CD14-positive monocyte (primary cell): ENCODE measurements around the gene CALD1. TPM values are rescaled to one million over a fixed set of nuclear protein-coding genes. Genes with fewer than 3 reads are reported as not detected.

Experiments
- DNase-seq, 3 donors: peaks; one replicate each; pipeline ENCODE4 v3.0.0-alpha.2; 2011 to 2022
- H2AFZ ChIP-seq: 2 replicates; pipeline ENCODE4 v1.6.0; 2012; ENCODE audit warnings: mild to moderate bottlenecking, low read depth, low read length, inconsistent platforms; ENCODE audit not compliant: insufficient read depth, poor library complexity, severe bottlenecking
- H3K27ac ChIP-seq, 2 donors: 1 replicate in 1 of 2; 2 replicates in 1 of 2; pipeline ENCODE4 v1.5.1; 2012 to 2013; ENCODE audit warnings: low read length in 2 of 2, control low read depth in 1 of 2, inconsistent platforms in 1 of 2, low read depth in 1 of 2, mild to moderate bottlenecking in 1 of 2
- H3K27me3 ChIP-seq, 2 donors: one replicate each; pipeline versions ENCODE4 v1.6.0 to v1.6.1; 2011 to 2013; ENCODE audit warnings: low read length in 2 of 2; ENCODE audit not compliant: control insufficient read depth in 2 of 2, insufficient read depth in 2 of 2
- H3K36me3 ChIP-seq, 2 donors: replicated peaks in 1 of 2; 1 replicate in 1 of 2; 2 replicates in 1 of 2; pipeline versions ENCODE4 v1.5.1 to v1.6.1; 2012 to 2013; ENCODE audit warnings: low read length in 2 of 2, control low read depth in 1 of 2, inconsistent platforms in 1 of 2, mild to moderate bottlenecking in 1 of 2; ENCODE audit not compliant: insufficient read depth in 2 of 2, control insufficient read depth in 1 of 2
- H3K4me1 ChIP-seq, 2 donors: 1 replicate in 1 of 2; 2 replicates in 1 of 2; pipeline versions ENCODE4 v1.5.1 to v1.6.1; 2012 to 2013; ENCODE audit warnings: low read length in 2 of 2, control low read depth in 1 of 2, inconsistent platforms in 1 of 2, mild to moderate bottlenecking in 1 of 2, moderate library complexity in 1 of 2; ENCODE audit not compliant: insufficient read depth in 2 of 2, control insufficient read depth in 1 of 2
- H3K4me2 ChIP-seq: replicated peaks from 2 replicates; pipeline ENCODE3; 2012; ENCODE audit warnings: low read length, moderate library complexity, mild to moderate bottlenecking; ENCODE audit not compliant: poor library complexity, severe bottlenecking; ENCODE audit errors: extremely low read depth
- H3K4me3 ChIP-seq, 3 experiments: fragments of 200-600 bp in 1 of 3; sonication (generic) in 1 of 3; replicated peaks in 1 of 3; 1 replicate in 2 of 3; 2 replicates in 1 of 3; pipeline ENCODE4 v1.5.1; 2011 to 2013; ENCODE audit warnings: low read length in 3 of 3, mild to moderate bottlenecking in 3 of 3, control low read depth in 2 of 3, low read depth in 2 of 3, inconsistent platforms in 1 of 3, moderate library complexity in 1 of 3
- H3K79me2 ChIP-seq: 2 replicates; pipeline ENCODE4 v1.6.0; 2012; ENCODE audit warnings: mild to moderate bottlenecking, control low read depth, inconsistent platforms, low read length, moderate library complexity; ENCODE audit not compliant: insufficient read depth
- H3K9ac ChIP-seq: 2 replicates; pipeline ENCODE4 v1.6.0; 2017; ENCODE audit warnings: low read length, mild to moderate bottlenecking; ENCODE audit not compliant: insufficient read depth, poor library complexity, severe bottlenecking
- H3K9me3 ChIP-seq, 2 donors: replicated peaks in 1 of 2; 1 replicate in 1 of 2; 2 replicates in 1 of 2; pipeline versions ENCODE4 v1.5.1 to v1.6.1; 2012 to 2013; ENCODE audit warnings: low read length in 2 of 2, control low read depth in 1 of 2; ENCODE audit not compliant: control insufficient read depth in 1 of 2, insufficient read depth in 1 of 2
- H4K20me1 ChIP-seq: 2 replicates; pipeline ENCODE4 v1.6.0; 2012; ENCODE audit warnings: mild to moderate bottlenecking, low read length, control low read depth, moderate library complexity; ENCODE audit not compliant: insufficient read depth
- H3K27ac Mint-ChIP-seq, 7 donors: one replicate each; pipeline ENCODE4 v1.8.0; 2020; ENCODE audit warnings: mild to moderate bottlenecking in 7 of 7, mixed read lengths in 7 of 7, moderate library complexity in 6 of 7, inconsistent platforms in 2 of 7
- H3K27me3 Mint-ChIP-seq, 3 donors: one replicate each; pipeline ENCODE4 v1.8.0; 2021 to 2022; ENCODE audit warnings: low read depth in 3 of 3, mild to moderate bottlenecking in 3 of 3, mixed read lengths in 3 of 3, moderate library complexity in 3 of 3, inconsistent platforms in 1 of 3
- H3K36me3 Mint-ChIP-seq, 2 donors: one replicate each; pipeline ENCODE4 v1.8.0; 2020; ENCODE audit warnings: mixed read lengths in 2 of 2, inconsistent platforms in 1 of 2, mild to moderate bottlenecking in 1 of 2
- H3K4me1 Mint-ChIP-seq: one replicate; pipeline ENCODE4 v1.8.0; 2020; ENCODE audit warnings: mild to moderate bottlenecking, mixed read lengths
- H3K4me3 Mint-ChIP-seq, 2 donors: one replicate each; pipeline ENCODE4 v1.8.0; 2020; ENCODE audit warnings: mild to moderate bottlenecking in 2 of 2, mixed read lengths in 2 of 2, moderate library complexity in 1 of 2
- H3K9me3 Mint-ChIP-seq, 7 donors: one replicate each; pipeline ENCODE4 v1.8.0; 2020 to 2022; ENCODE audit warnings: mixed read lengths in 7 of 7, mild to moderate bottlenecking in 6 of 7, moderate library complexity in 6 of 7, inconsistent platforms in 2 of 7
- WGBS: methylation state at CpG from one replicate; pipeline ENCODE4 v1.1.5; 2013; ENCODE audit warnings: missing lambda C conversion rate; ENCODE audit not compliant: insufficient coverage; 5-methylcytosine and 5-hydroxymethylcytosine counted together
- intact Hi-C, 2 donors: fragments of 100-400 bp; cut with micrococcal nuclease; formaldehyde crosslinking; loops; one replicate each; pipeline versions ENCODE4 v1.15.0 to v1.15.1; 2023
- polyA plus RNA-seq, 3 donors: library from polyadenylated mRNA; depleted of rRNA in 1 of 3; unstranded in 2 of 3; stranded (reverse) in 1 of 3; fragments of 300-500 nt in 2 of 3; fragments of >200 nt in 1 of 3; fragmentation: Illumina TruSeq in 2 of 3; gene quantifications; 1 replicate in 2 of 3; 2 replicates in 1 of 3; pipeline ENCODE4 v1.2.3, GENCODE V29; 2012 to 2021
- TF ChIP-seq, protein P1 (sequence below): fragments of 200-600 bp; IDR thresholded peaks from one replicate; pipeline ENCODE4 v1.8.0; 2022; ENCODE audit warnings: antibody characterized with exemption, mild to moderate bottlenecking

CALD1 gene
- polyA plus RNA-seq, 3 donors: 0.18 TPM; not detected in 2

DNA sequence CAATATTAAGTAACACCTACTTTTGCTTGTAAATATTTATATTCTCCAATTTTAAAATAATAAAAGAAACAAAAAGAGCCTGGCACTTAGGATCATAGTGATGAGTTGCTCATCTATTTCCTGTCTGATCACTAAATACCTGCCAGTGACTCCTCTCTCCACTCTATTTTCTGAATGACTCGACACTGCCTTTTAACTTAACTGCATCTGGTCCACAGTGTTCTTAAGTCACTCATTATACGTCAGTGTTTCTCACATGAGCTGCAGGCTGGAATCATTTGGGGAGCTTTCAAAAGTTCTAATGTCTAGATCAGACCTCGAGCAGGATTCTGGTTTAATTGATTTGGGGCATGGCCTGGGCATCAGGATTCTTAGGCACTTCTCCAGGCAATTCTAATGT lies 128.9 kb downstream of the CALD1 start:
- no peaks in the 10 kb centered on the region for H4K20me1 ChIP-seq
- no peak overlapping the region for H3K9ac ChIP-seq
- H3K9me3 ChIP-seq: no peaks in the 10 kb centered on the region
- no peak overlapping the region for H2AFZ ChIP-seq
- Mint-ChIP-seq H3K4me3 (no peak overlapping the region), H3K9me3 (no peaks in the 10 kb centered on the region), H3K36me3 (no peaks in the 10 kb centered on the region), H3K27ac (peak overlapping the region in 1 of 7 donors; percentile 13), H3K27me3 (peaks cover 1 to 3% (median 2%) of the 10 kb centered on the region in 3 donors), H3K4me1 (peaks cover 4% of the 10 kb centered on the region)
- H3K79me2 ChIP-seq: no peaks in the 10 kb centered on the region
- intact Hi-C loops: no loop called here
- no peaks in the 10 kb centered on the region for H3K36me3 ChIP-seq
- 89% methylated on average over 2 of the region's 3 CpGs for WGBS
- H3K4me2 ChIP-seq: no peak overlapping the region
- H3K4me3 ChIP-seq: no peak overlapping the region
- DNase-seq: no peak
- TF ChIP-seq, protein P1, sequence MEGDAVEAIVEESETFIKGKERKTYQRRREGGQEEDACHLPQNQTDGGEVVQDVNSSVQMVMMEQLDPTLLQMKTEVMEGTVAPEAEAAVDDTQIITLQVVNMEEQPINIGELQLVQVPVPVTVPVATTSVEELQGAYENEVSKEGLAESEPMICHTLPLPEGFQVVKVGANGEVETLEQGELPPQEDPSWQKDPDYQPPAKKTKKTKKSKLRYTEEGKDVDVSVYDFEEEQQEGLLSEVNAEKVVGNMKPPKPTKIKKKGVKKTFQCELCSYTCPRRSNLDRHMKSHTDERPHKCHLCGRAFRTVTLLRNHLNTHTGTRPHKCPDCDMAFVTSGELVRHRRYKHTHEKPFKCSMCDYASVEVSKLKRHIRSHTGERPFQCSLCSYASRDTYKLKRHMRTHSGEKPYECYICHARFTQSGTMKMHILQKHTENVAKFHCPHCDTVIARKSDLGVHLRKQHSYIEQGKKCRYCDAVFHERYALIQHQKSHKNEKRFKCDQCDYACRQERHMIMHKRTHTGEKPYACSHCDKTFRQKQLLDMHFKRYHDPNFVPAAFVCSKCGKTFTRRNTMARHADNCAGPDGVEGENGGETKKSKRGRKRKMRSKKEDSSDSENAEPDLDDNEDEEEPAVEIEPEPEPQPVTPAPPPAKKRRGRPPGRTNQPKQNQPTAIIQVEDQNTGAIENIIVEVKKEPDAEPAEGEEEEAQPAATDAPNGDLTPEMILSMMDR: no peak
- H3K4me1 ChIP-seq: no peaks in the 10 kb centered on the region
- H3K27me3 ChIP-seq: no peaks in the 10 kb centered on the region
- no peak overlapping the region for H3K27ac ChIP-seq

DNA sequence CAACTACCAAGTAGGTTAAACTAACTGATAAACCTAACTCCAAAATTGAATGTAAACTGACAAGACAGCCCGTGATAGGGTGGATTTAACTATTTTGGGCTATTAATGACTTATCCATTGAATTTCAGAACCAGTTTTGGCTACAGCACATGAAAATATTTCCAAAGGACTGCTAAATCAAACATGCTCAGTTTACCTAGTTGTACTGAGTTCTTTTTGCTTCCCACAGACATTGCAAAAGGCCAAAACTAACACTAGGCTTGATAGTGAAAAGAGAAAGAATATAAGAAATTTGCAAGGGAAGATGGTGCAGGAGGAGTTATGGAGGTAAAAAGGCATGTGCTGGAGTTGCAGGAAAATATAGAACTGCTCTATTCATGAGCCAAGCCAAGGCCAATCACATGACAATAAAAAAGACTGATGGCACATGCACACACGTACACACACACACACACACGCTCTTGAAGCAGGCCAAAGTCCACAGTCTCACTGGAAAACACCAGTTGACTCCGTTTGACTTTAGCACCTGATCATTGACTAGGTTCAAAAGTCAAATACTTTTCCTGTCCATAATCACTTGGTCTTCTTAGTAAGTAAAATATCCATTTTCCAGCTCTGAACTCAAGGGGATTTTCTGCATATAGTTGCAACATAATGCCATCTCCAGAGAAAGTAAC lies 130.9 kb downstream of the CALD1 start:
- intact Hi-C loops: no loop called here
- no peaks in the 10 kb centered on the region for H3K36me3 Mint-ChIP-seq
- H3K27me3 Mint-ChIP-seq: peaks cover 1 to 6% (median 2%) of the 10 kb centered on the region in 3 donors
- TF ChIP-seq, protein P1: no peak
- no peaks in the 10 kb centered on the region for H3K36me3 ChIP-seq
- H3K9me3 Mint-ChIP-seq: no peaks in the 10 kb centered on the region
- no peak overlapping the region for H3K4me2 ChIP-seq
- no peak overlapping the region for H2AFZ ChIP-seq
- 91% methylated on average over 3 of the region's 4 CpGs for WGBS
- H3K27me3 ChIP-seq: no peaks in the 10 kb centered on the region
- no peak overlapping the region for H3K4me3 ChIP-seq
- H3K4me1 Mint-ChIP-seq: peaks cover 3% of the 10 kb centered on the region
- no peak for DNase-seq
- H3K4me3 Mint-ChIP-seq: no peak overlapping the region
- H3K9me3 ChIP-seq: no peaks in the 10 kb centered on the region
- no peak overlapping the region for H3K27ac Mint-ChIP-seq
- no peaks in the 10 kb centered on the region for H3K79me2 ChIP-seq
- no peaks in the 10 kb centered on the region for H4K20me1 ChIP-seq
- no peak overlapping the region for H3K27ac ChIP-seq
- no peak overlapping the region for H3K9ac ChIP-seq
- no peaks in the 10 kb centered on the region for H3K4me1 ChIP-seq
